M059J (cell line): Measurements from ENCODE around the gene HPSE. TPM values are rescaled to one million over a fixed set of nuclear protein-coding genes. Genes with fewer than 3 reads are reported as not detected.

Experiments
- DNase-seq: peaks from one replicate; pipeline ENCODE4 v3.0.0-alpha.2; 2012; ENCODE audit warnings: low read depth
- total RNA-seq: library from RNA; depleted of rRNA; stranded (reverse); fragments of >200 nt; shearing (Covaris generic); gene quantifications from 2 replicates; pipeline ENCODE4 v1.2.3, GENCODE V29; 2014; rRNA removed

HPSE gene
- total RNA-seq, 1 experiment from 2014 or later = 7.6 TPM

GRCh38 chr4:83250687-83251446 lies 83.8 kb downstream of the HPSE start:
- no peak for DNase-seq

GRCh38 chr4:83248486-83248885 lies 86.2 kb downstream of the HPSE start:
- DNase-seq = peak; percentile 51

- no peak for DNase-seq
These were observed 87.0 kb downstream of the HPSE start for GRCh38 chr4:83247415-83248357.

Other genes starting within 250 kb of the HPSE start
- 122 and 240 TPM in 2 replicates for gene PLAC8, start 220.1 kb downstream of the HPSE start, total RNA-seq
- 18.7 and 20.3 TPM in 2 replicates for gene COQ2, start 50.0 kb downstream of the HPSE start, total RNA-seq
- 5.9 and 13.1 TPM in 2 replicates for gene HELQ, start 121.0 kb upstream of the HPSE start, total RNA-seq
- gene MRPS18C, start 121.2 kb upstream of the HPSE start, total RNA-seq = 53.0 and 97.8 TPM in 2 replicates
- gene ABRAXAS1, start 150.3 kb upstream of the HPSE start, total RNA-seq = 2.5 and 5.4 TPM in 2 replicates
- gene GPAT3, start 201.3 kb upstream of the HPSE start, total RNA-seq = 15.4 and 29.8 TPM in 2 replicates